GM21619 (cell line): ENCODE measurements around the gene RGS1.

ENCODE experiments used
- ATAC-seq: cut with Tn5 transposase; IDR thresholded peaks from one replicate; pipeline ENCODE4 v1.9.1; 2021; ENCODE audit not compliant: unreplicated experiment

Gene RGS1

DNA sequence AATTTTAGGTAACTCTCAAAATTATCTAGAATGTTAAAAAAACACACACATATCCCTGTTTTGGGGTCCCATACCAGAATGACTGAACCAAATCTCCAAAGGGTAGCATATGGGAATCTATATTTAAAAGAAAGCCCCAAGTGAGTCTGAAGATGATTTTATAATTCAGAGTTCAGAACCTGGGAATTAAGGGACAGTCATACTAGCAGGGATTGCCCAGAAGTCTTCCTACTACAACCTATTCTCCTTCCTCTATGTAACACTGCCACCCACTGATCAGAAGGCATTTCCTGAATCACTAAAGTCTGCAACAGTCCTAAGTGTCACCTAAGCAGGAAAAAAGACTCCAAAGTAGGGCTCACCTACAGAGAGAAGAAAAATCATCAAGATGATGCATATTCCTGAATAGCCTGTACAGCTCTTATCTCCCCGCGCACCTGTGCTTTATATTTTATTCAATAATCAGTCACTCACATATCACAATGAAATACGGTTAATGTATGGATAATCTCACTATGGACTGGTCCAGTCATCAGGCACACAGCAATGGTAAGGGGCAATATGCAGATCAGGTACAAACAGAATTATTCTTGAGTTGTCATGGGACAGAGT lies 4.9 kb downstream of the RGS1 start:
- ATAC-seq, result peak; percentile 40

DNA sequence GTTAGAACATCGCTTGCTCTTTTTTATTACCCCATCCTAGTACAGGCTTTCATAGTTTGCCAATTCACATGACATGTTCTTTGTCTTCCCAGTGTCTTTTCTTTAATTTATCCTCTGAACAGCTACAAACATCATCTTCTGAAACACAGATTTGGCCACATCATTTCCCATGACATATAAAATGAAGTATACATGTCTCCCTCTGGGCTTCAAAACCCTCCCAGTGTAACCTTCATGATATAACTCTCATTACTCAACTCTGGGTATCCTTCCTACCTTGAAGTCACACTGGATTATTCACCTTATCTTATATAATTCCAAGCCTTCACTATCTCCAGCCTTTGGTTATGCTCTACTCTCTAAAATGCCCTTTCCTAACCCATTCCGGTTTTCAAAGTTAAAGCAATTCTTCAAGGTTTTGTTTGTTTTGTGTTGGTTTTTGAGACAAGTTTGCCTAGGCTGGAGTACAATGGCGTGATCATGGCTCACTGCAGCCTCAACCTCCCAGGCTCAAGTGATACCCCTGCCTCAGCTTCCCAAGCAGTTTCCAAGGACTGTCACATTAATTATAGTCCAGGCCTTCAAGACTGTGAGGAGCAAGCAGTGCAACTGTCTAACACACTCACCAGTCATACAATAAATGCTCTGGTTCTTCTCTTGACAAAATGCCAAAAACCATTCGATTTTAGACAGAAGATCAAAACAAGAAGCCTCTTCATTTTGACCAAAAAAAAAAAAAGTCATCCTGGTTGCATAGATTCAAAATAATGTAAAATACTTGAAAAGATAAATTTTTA lies 5.8 kb downstream of the RGS1 start:
- peak; percentile 13 for ATAC-seq

DNA sequence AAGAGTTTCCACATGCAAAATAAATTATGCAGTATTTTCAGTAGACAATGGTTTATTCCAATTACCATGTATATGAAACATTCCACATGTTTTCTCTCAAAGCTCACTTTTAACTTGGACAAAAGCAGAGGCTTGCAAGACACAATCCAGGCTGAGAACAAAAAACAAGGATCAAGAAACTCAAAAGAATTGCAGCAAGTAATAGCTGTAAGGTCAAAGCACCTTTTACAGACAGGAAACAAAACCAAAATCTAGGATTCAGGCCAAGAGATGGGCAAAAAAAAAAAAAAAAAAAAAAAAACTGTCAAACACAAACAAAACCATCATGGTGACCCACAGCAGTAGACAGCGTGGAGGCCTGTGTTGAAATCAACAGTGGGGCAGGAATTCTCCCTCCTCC lies 9.3 kb downstream of the RGS1 start:
- ATAC-seq, result no peak

DNA sequence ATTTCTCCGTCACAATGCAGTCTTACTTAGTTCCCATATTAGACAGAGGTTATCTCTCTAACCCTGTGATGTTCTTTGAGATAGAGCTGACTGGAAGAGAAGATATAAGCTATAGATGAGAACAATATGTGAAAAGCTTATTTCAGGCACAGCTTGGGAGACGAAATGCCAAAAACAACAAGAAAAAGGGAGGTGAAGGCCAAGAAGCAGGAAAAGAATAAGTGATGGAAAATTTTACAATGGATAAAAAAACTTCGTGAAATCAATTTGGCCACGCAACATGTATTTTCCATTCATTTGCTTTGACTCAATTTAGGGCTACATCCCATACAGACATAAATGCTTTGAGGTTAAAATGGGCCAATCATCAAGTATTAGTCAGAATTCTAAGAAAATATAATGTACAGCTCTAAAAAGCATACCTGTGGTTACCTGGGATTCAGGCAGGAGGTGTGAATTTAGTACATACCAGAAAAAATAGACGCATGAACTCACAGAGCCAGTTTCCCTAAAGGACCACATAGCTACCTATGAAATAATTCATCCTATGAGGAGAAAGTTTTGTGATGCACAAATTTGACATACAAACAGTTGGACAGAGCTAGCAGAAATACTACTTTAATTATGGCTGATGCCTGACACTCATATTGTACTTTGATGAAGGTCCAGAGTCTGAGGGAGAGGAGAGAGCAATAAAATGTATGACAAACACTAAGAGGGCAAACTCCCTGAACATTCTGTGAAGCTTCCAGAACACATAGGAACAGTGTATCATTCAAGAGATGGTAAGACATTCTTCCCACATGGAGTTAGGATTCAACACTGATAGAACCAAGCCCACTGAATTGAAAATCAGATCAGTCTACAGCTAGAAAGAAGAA lies 12.1 kb downstream of the RGS1 start:
- ATAC-seq, result no peak

DNA sequence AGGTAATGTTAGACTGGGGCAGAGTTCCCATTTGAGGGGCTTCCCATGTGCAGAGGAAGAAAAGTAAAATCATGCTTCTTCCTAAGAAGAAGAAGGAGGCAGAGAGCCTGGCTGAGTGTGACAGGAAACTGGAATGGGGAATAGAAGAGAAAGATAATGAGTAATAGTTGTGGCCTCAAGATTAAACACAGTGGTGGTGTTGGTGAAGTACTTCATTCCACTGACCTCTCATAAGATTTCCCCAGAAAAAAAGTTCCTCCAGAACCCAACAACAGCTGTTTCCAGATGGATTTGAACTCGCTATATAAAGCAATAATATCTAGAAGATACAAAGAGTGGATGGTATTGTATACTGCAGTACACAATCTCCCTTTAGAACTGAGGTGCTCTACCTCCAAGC lies 13.0 kb downstream of the RGS1 start:
- no peak for ATAC-seq

DNA sequence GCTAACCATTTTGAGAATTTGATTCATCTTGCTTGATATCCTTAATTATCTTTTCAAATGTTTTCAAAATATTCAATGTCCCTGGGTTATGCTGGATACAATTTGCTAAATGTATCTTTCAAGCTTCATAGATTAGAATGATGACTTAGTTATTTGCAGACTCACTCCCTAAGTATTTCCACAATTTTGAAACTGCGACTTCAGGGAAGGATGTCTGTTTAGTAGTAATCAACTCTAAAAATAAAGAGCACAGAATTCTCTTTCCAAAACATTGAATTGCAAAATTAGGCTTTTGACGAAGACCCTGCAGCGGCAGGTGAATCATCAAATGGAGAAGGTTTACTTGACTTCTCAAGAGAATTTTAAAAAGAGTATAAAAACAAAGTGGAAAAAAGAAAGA lies 14.2 kb downstream of the RGS1 start:
- no peak for ATAC-seq

DNA sequence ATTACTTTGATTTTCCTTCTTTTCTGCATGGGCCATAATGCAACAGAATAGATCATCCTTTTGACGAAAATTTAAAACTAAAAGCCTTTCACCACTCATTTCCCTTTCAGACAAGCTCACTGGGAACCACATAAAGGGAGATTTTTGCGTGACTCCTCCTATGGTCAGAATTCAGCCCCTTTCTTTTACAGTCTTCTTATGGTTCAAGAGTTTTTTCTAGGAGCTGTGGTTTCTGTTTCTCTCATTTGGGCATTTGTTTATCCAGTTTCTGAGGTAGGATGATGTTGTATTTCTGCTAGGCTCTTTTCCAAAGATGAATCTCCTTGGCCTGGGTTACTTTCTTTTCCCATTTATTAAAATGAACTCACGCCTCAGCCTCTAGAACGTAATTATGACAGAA lies 16.9 kb downstream of the RGS1 start:
- no peak for ATAC-seq

DNA sequence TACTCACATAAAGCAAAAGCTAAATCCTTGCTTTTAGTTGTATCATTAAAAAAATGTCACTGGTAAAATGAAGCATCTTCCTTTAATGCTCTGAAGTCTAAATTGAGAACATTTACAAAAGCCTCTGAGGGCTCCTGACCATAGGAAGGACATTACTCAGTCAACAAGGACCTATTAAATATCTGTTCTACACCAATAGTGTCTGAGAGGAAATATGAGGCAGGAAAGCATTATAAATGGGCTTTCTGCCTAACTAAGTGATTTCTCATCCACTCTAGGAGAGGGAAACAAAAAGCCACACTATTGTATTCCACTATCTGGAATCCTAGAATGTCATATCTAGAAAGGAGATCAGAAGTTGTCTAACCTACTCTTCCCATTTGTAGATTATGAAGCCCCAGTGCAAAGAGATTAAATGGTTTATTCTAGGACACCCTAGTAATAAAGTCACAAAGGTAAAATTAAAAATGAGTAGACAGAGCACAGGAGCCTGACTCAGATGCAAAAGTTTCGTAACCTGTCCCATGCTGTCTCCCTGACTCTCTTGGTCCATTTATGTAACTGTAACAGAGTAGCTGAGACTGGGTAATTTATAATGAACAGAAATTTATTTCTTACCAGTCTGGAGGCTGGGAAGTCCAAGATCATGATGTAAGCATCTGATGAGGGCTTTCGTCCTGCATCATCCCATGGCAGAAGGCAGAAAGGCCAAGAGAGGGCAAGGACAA lies 17.6 kb downstream of the RGS1 start:
- no peak for ATAC-seq

DNA sequence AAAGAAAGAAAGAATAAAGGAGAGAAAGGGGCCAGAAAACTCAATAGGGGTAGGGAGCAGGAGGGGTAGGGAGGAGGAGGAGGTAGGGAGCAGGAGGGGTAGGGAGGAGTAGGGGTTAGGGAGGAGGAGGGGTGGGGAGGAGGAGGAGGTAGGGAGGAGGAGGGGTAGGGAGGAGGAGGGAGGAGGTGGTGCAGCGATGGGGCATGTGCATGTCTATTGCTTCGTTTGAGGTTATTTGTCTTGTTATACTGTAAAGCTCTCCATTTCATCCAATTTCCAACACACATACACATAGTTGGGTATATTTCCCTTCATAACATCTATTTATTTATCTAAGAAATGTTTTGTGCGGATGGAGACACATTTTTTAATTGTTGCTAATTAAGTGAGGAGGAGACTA lies 19.7 kb downstream of the RGS1 start:
- no peak for ATAC-seq

DNA sequence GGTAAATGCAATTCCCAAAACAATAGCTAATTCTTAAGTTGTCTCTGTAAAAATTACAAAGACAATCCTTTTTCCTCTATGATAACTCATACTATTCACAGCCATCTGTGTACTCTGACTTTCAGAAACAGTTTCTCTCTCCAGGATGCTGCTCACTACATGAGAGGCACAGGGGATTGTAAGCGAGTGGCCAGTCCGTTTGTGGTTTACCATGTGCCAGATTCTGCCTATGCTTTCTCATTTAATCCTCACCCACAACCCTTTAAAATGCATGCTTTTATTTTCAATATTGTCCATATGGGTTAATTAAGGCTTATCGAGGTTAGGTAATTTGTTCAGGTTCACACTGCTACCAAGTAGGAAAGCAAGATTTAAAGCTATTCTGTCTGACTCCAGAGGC lies 23.0 kb downstream of the RGS1 start:
- ATAC-seq, result no peak

DNA sequence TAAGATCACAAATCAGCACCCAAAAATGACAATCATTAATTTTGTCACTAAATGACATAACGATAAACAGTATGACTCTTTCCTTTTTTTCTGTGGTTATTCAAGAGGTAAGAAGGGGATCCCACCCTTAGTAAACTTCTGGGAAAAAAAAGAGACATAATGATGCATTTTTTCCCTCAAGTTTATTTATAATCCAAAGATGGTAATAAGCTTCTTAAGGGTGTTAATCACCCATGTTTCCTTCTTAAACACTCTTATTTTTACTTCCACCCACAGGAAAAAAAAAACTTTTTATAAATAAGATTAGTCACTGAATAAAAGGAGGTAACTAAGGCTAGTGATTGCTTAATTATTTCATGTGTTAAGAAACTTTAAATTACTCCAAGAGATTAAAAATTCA lies 24.7 kb downstream of the RGS1 start:
- no peak for ATAC-seq

DNA sequence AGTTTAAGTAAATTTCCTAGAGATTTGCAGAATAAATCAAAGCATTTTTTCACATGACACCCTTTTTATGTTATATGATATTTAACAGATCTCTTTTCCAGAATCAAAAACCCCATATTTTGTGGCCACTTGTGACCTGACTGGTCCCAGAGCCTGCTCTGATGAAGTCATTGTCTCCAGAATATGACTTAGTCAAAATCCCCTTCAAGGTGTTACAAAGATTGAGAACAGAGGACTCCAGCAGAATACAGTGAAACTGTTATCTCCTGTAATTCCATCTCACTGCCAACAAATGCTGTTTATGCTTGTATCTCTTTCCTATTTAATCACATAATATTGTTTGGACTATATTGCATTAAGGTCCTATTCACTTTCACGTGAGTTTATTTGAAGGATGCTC lies 25.6 kb downstream of the RGS1 start:
- ATAC-seq, result no peak

DNA sequence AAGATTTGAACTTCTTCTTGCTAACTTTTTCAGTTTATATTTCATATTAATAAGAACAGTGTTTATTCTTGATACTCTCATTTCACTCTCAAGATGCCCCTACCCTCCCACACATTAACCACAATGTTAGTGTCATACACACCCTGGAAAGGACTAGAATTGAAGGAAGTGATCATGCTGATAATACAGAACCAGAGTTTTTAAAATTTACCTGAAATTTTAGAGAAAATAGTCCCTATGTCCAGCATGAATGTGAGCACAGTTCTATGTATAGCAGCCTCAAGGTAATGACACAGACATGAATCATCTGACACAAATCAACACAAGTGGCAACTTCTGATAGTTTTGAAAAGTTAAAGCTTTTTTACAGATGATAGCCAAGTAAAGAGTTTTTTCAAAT lies 26.0 kb downstream of the RGS1 start:
- ATAC-seq, result peak; percentile 28

DNA sequence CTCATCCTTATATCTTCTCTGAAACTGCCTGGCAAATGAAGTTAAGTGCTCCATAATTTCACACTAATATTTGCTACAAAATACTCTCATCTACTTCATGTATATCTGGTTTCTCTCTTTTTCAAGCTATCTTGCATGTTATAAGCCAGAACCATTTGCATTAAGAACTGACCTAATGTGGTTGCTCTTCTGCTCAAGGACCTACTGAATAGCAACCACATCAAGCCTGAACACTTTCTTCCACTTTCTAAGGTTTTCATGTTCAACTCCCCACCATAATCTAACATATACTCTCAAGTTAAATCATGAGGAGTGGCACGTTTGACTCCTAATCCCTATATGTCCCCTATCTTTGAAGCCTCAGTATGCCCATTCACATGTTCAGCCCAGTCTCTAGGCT lies 27.2 kb downstream of the RGS1 start:
- ATAC-seq, result no peak

DNA sequence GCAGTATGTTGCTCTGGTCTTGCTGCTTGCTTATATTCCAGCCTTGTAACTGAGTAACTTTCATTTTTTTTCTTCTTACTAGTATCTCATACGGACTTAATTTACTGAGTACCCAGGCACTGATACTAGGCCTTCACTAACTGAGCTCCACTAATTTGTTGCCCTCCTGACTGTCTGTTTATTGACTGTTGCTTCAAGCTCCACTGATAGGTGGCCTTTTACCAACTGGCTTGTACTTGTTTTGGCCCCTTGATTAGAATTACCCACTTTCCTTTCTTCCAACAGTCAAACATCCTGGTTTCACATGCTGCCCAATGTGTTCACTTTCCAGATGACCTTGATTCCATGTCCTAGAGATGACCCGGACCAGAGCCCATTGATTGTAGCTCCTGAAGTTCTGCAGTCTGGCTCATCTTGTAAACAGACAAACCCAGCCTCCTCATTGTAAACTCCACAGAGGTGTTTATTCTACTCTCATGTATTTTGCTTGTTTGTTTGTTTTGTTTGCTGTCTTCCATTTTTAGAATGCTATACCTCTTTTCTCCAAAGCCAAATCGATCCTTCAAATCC lies 27.7 kb downstream of the RGS1 start:
- no peak for ATAC-seq

DNA sequence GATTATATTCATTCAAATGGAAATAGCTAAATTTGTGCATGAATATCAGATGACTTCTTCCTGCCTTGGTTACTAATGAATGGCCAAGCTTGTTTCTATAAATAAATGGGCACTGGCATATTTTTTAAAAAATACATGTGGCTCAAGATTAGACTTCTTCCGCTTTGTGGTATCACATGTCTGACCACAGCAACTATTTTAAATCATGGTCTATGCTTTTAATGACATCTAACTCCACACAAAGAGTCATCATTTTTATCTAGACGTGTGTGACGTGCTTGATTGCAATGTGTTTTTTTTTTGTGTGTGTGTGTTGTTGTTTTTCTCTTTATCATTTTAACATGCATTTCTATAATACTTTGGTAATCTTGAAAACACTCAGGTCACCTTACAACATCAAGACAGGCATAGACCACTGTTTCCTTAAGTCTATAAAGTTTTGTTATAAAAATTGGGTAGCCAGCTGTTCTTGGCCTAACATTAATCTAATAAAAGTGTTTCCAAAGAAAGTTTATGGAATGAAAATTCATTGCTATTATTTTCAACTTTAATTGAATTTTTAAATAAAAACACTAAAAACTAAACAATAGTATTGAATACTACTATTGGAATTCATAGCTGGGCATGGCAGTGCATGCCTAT lies 29.5 kb downstream of the RGS1 start:
- peak; percentile 32 for ATAC-seq

DNA sequence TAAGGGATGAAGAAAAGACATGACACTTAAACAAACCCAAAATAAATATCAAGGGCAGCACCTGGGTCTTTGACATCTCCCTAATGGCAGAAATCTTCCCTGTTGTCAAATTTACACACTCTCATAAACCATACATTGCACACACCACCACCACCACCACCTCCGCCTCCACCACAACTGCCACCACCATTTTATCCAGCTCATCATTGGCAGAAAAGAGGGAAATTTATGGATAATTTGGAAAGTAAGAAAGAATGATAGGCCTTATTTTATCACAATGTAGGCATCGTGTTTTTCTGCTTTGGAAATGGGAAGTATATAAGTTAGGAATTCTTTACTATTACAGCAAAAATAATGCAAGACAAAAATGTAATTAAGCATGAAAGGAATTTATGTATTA lies 33.1 kb downstream of the RGS1 start:
- ATAC-seq, result no peak

DNA sequence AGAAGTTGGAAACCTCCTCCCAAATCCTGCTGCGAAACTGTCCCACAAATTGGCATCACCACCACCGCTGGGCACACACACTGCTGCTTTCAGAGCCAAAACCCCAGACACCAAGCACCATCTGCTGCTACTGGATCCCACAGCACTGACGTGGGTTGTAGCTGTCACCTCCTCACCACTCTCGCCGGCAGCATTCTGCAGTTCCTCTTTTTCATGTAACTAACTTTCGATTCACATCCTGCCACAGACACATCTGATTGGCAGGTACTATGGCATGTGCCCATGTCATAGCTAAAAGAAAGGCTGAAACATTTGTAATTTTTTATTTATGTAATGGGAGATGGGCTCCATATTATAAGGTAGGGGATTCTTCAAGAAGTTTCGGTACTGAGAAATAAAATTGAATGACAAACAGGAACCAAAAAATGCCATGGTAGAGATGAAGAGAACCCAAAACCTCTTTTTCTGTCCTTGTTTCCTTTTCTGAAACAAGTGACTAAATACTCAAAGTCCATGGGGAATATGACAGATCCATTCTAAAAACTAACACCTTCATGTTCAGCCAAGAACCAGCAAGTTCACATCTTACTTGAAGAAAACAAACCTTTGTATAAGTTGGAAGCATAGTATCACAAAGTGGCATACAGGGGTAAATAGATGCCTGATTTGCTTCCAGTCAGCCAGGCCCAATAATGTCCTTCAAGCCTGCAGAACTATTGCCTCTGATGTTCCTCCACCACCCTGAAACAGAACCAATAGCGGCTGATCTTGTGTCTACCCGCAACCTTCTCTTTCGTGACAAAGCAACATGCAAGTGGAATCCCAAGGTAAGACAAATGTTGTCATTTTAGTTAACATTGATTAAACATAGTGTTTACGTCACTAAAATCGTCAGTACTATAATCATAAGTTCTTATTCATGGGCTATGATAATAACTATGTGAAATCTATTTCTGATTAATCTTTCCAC lies 33.8 kb downstream of the RGS1 start:
- peak; percentile 97 for ATAC-seq
